Lower leg skin (tissue), 3 donors: ENCODE data around the gene TMEM213.

ENCODE experiments used
- POLR2A ChIP-seq, 2 donors: fragments of 450-650 bp; IDR thresholded peaks; one replicate each; pipeline ENCODE4 v1.6.1; 2016 to 2017; ENCODE audit warnings: antibody characterized with exemption in 2 of 2, mild to moderate bottlenecking in 1 of 2, moderate library complexity in 1 of 2
- TF ChIP-seq, protein P1 (sequence below), 3 donors: fragments of 450-650 bp; IDR thresholded peaks; one replicate each; pipeline ENCODE4 v1.5.1; 2016; ENCODE audit warnings: antibody characterized with exemption in 3 of 3, mild to moderate bottlenecking in 3 of 3, moderate library complexity in 2 of 3

DNA sequence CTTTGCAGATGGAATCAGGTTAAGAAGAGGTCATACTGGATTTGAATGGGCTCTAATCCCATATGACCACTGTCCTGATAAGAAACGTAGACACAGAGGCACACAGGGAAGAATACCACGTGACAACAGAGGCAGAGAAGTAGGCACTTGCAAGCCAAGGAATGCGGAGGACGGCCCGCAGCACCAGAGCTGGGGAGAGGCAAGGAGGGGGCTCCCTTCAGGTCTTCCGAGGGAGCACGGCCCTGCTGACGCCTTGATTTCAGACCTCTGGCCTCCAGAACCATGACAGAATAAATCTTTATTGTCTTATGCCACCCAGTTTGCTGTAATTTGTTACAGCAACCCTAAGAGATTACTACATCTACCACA, 44.7 kb upstream of the TMEM213 start:
- TF ChIP-seq, protein P1, sequence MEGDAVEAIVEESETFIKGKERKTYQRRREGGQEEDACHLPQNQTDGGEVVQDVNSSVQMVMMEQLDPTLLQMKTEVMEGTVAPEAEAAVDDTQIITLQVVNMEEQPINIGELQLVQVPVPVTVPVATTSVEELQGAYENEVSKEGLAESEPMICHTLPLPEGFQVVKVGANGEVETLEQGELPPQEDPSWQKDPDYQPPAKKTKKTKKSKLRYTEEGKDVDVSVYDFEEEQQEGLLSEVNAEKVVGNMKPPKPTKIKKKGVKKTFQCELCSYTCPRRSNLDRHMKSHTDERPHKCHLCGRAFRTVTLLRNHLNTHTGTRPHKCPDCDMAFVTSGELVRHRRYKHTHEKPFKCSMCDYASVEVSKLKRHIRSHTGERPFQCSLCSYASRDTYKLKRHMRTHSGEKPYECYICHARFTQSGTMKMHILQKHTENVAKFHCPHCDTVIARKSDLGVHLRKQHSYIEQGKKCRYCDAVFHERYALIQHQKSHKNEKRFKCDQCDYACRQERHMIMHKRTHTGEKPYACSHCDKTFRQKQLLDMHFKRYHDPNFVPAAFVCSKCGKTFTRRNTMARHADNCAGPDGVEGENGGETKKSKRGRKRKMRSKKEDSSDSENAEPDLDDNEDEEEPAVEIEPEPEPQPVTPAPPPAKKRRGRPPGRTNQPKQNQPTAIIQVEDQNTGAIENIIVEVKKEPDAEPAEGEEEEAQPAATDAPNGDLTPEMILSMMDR (IDR thresholded peaks at IDR 0.05) = no peak
- no peak for TF ChIP-seq POLR2A (IDR thresholded peaks at IDR 0.05)
